ENCODE measurements around the gene CTLA4.
"Not testable (repeated sequence)": the region's sequence is repeated elsewhere in the genome, so short reads cannot be mapped to it uniquely, and the experiment has no call there.

CTLA4 gene

GRCh38 chr2:203857656-203858055 lies 9.9 kb upstream of the CTLA4 start:
- no peak for DNase-seq (ENCODE audit: low read depth in 2 of 3, low spot score in 2 of 3)

- DNase-seq (ENCODE audit: low read depth in 2 of 3, low spot score in 2 of 3): no peak
Measured at GRCh38 chr2:203858176-203858575, 9.4 kb upstream of the CTLA4 start.

- no peak for DNase-seq (ENCODE audit: low read depth in 2 of 3, low spot score in 2 of 3)
Measured at GRCh38 chr2:203859030-203859789, 8.4 kb upstream of the CTLA4 start.

- DNase-seq (ENCODE audit: low read depth in 2 of 3, low spot score in 2 of 3): no peak
Measured at GRCh38 chr2:203861197-203861596, 6.4 kb upstream of the CTLA4 start.

- DNase-seq (ENCODE audit: low read depth in 2 of 3, low spot score in 2 of 3): no peak
Measured at GRCh38 chr2:203861607-203862006, 6.0 kb upstream of the CTLA4 start.

GRCh38 chr2:203869223-203870042 lies 1.9 kb downstream of the CTLA4 start:
- DNase-seq (ENCODE audit: low read depth in 2 of 3, low spot score in 2 of 3): no peak

GRCh38 chr2:203870481-203870880 lies 2.9 kb downstream of the CTLA4 start:
- DNase-seq (ENCODE audit: low read depth in 2 of 3, low spot score in 2 of 3): no peak

- no peak for DNase-seq (ENCODE audit: low read depth in 2 of 3, low spot score in 2 of 3)
Measured at GRCh38 chr2:203870941-203871340, 3.4 kb downstream of the CTLA4 start.

- no peak for DNase-seq (ENCODE audit: low read depth in 2 of 3, low spot score in 2 of 3)
Measured at GRCh38 chr2:203871371-203871983, 3.9 kb downstream of the CTLA4 start.

GRCh38 chr2:203873461-203873860 lies 5.9 kb downstream of the CTLA4 start:
- no peak for DNase-seq (ENCODE audit: low read depth in 2 of 3, low spot score in 2 of 3)

- DNase-seq (ENCODE audit: low read depth in 2 of 3, low spot score in 2 of 3): no peak
Measured at GRCh38 chr2:203873921-203874631, 6.5 kb downstream of the CTLA4 start.

- no peak for DNase-seq (ENCODE audit: low read depth in 2 of 3, low spot score in 2 of 3)
Measured at GRCh38 chr2:203875471-203875870, 7.9 kb downstream of the CTLA4 start.

- no peak for DNase-seq (ENCODE audit: low read depth in 2 of 3, low spot score in 2 of 3)
Measured at GRCh38 chr2:203876328-203876727, 8.8 kb downstream of the CTLA4 start.

GRCh38 chr2:203878063-203878462 lies 10.5 kb downstream of the CTLA4 start:
- DNase-seq (ENCODE audit: low read depth in 2 of 3, low spot score in 2 of 3): no peak

GRCh38 chr2:203880557-203881125 lies 13.1 kb downstream of the CTLA4 start:
- DNase-seq (ENCODE audit: low read depth in 2 of 3, low spot score in 2 of 3): no peak

GRCh38 chr2:203881185-203881584 lies 13.6 kb downstream of the CTLA4 start:
- DNase-seq (ENCODE audit: low read depth in 2 of 3, low spot score in 2 of 3): not testable (repeated sequence)

GRCh38 chr2:203882551-203882950 lies 15.0 kb downstream of the CTLA4 start:
- no peak for DNase-seq (ENCODE audit: low read depth in 2 of 3, low spot score in 2 of 3)

GRCh38 chr2:203886661-203887151 lies 19.1 kb downstream of the CTLA4 start:
- DNase-seq (ENCODE audit: low read depth in 2 of 3, low spot score in 2 of 3): no peak

- DNase-seq (ENCODE audit: low read depth in 2 of 3, low spot score in 2 of 3): no peak
Measured at GRCh38 chr2:203887677-203888076, 20.1 kb downstream of the CTLA4 start.

GRCh38 chr2:203889542-203889941 lies 22.0 kb downstream of the CTLA4 start:
- DNase-seq (ENCODE audit: low read depth in 2 of 3, low spot score in 2 of 3): no peak

GRCh38 chr2:203889944-203890343 lies 22.4 kb downstream of the CTLA4 start:
- DNase-seq (ENCODE audit: low read depth in 2 of 3, low spot score in 2 of 3): no peak

All from activated CD8-positive, alpha-beta memory T cell treated with anti-CD3 and anti-CD28 coated beads for 48 hours (primary cell).